GM20000 (cell line): ENCODE results near the gene TRIM15.
A peak's percentile ranks its signal among the peaks of the same experiment; 100 is the strongest.

ENCODE experiments used
- DNase-seq: peaks from one replicate; pipeline ENCODE4 v3.0.0; 2012; ENCODE audit warnings: low spot score
- CTCF ChIP-seq: IDR thresholded peaks from 2 replicates; pipeline ENCODE4 v1.5.1; 2012; ENCODE audit warnings: mild to moderate bottlenecking, control low read depth; ENCODE audit errors: extremely low read depth, missing control alignments

The TRIM15 gene

GRCh38 chr6:30154709-30155519 is 8.4 kb upstream of the TRIM15 start:
- no peak for DNase-seq
- no peak for TF ChIP-seq CTCF

- DNase-seq: no peak
- no peak for TF ChIP-seq CTCF
Observed at GRCh38 chr6:30155520-30156261, 7.7 kb upstream of the TRIM15 start.

- TF ChIP-seq CTCF: no peak
- DNase-seq: no peak
Observed at GRCh38 chr6:30156262-30156599, 7.1 kb upstream of the TRIM15 start.

- DNase-seq: no peak
- no peak for TF ChIP-seq CTCF
Observed at GRCh38 chr6:30156774-30157173, 6.6 kb upstream of the TRIM15 start.

GRCh38 chr6:30157581-30157980 is 5.8 kb upstream of the TRIM15 start:
- TF ChIP-seq CTCF: no peak
- DNase-seq: no peak

- TF ChIP-seq CTCF: no peak
Observed at GRCh38 chr6:30157999-30158398, 5.3 kb upstream of the TRIM15 start.

GRCh38 chr6:30158475-30159040 is 4.8 kb upstream of the TRIM15 start:
- DNase-seq: peak; percentile 35
- no peak for TF ChIP-seq CTCF

More at GRCh38 chr6:30157999-30158398, 5.3 kb upstream of the TRIM15 start:
- DNase-seq: no peak
